K562 (cell line): ENCODE data around the gene FJX1. TPM values are rescaled to one million over a fixed set of nuclear protein-coding genes. Genes with fewer than 3 reads are reported as not detected.
A peak's percentile ranks its signal among the peaks of the same experiment; 100 is the strongest.

Source experiments
- ATF1 ChIP-seq, 2 experiments: fragments of 450-650 bp in 1 of 2; IDR thresholded peaks; 2 replicates each; pipeline ENCODE4 v1.6.1; 2016; ENCODE audit warnings: missing compliant biosample characterization in 1 of 2, missing genetic modification characterization in 1 of 2
- CC2D1A ChIP-seq: fragments of 450-650 bp; IDR thresholded peaks from 2 replicates; pipeline ENCODE4 v1.6.1; 2017; ENCODE audit warnings: mild to moderate bottlenecking
- EGR1 ChIP-seq: fragments of 450-650 bp; conservative IDR thresholded peaks from 2 replicates; pipeline ENCODE4 v1.6.1; 2017; ENCODE audit warnings: mild to moderate bottlenecking
- ETV6 ChIP-seq, 3 experiments: fragments of 150-350 bp in 1 of 3; sonication (generic) in 1 of 3; formaldehyde crosslinking in 1 of 3; IDR thresholded peaks; 2 replicates each; pipeline versions ENCODE4 v1.6.1 to v1.8.0; 2014 to 2022; ENCODE audit warnings: borderline replicate concordance in 2 of 3, low read depth in 2 of 3, antibody characterized with exemption in 1 of 3, low read length in 1 of 3, mild to moderate bottlenecking in 1 of 3, missing genetic modification reagents in 1 of 3
- NR2F6 ChIP-seq: fragments of 450-650 bp; formaldehyde crosslinking; IDR thresholded peaks from 2 replicates; pipeline ENCODE4 v1.4.0; 2020; ENCODE audit warnings: mild to moderate bottlenecking
- TCFL5 ChIP-seq: fragments of 250-450 bp; sonication (Bioruptor Pico); conservative IDR thresholded peaks from 2 replicates; pipeline ENCODE4 v1.6.1; 2021; ENCODE audit warnings: mild to moderate bottlenecking, moderate library complexity, matching md5 sums
- ZNF57 ChIP-seq: fragments of 450-650 bp; formaldehyde crosslinking; IDR thresholded peaks from 2 replicates; pipeline ENCODE4 v1.4.0; 2020; ENCODE audit warnings: mild to moderate bottlenecking, moderate library complexity
- polyA plus RNA-seq, 8 experiments: library from polyadenylated mRNA; depleted of rRNA in 4 of 8; stranded (reverse) in 5 of 8; unstranded in 3 of 8; fragments of >200 nt; fragmentation: Nextera tagmentation in 2 of 8; fragmentation: Illumina TruSeq in 1 of 8; extraction: Ambion mirVana in 2 of 8; extraction: Trizol in 1 of 8; gene quantifications; 2 replicates each; pipeline versions ENCODE4 v1.2.1 to v1.2.3, GENCODE V29; 2011 to 2014; ENCODE audit warnings: inconsistent platforms in 1 of 8, missing spikeins in 1 of 8
- total RNA-seq, 7 experiments: library from RNA; depleted of rRNA in 6 of 7; stranded (reverse); fragments of >200 nt in 6 of 7; fragmentation: Illumina TruSeq in 2 of 7; extraction: Trizol in 2 of 7; gene quantifications; 2 replicates each; pipeline versions ENCODE4 v1.2.1 to v1.2.3, GENCODE V29; 2011 to 2021; ENCODE audit warnings: low replicate concordance in 1 of 7
- TF ChIP-seq, protein P1 (sequence below), 2 experiments: fragments of 450-650 bp in 1 of 2; sonication (generic) in 1 of 2; formaldehyde crosslinking in 1 of 2; IDR thresholded peaks; 2 replicates each; pipeline versions ENCODE4 v1.7.1 to v1.9.0; 2016 to 2022; ENCODE audit warnings: inconsistent platforms in 1 of 2, mild to moderate bottlenecking in 1 of 2, missing genetic modification reagents in 1 of 2
- TF ChIP-seq, protein P2 (sequence below): sonication (generic); formaldehyde crosslinking; IDR thresholded peaks from 2 replicates; pipeline ENCODE4 v1.8.1; 2023; ENCODE audit warnings: mild to moderate bottlenecking, missing genetic modification reagents
- TF ChIP-seq, protein P3 (sequence below): fragments of 250-450 bp; sonication (Bioruptor Pico); IDR thresholded peaks from 2 replicates; pipeline ENCODE4 v1.8.0; 2021; ENCODE audit warnings: moderate library complexity, mild to moderate bottlenecking, inconsistent platforms
- TF ChIP-seq, protein P4 (sequence below): fragments of 450-650 bp; formaldehyde crosslinking; IDR thresholded peaks from 2 replicates; pipeline ENCODE4 v1.4.0; 2020; ENCODE audit warnings: mild to moderate bottlenecking, moderate library complexity

Gene FJX1
- total and polyA plus RNA-seq, 9 of the 15 experiments (the other 6 are each of a cell fraction or from before 2014, with no cell fraction given), result 0.10 to 2.7 (median 0.72) TPM

DNA sequence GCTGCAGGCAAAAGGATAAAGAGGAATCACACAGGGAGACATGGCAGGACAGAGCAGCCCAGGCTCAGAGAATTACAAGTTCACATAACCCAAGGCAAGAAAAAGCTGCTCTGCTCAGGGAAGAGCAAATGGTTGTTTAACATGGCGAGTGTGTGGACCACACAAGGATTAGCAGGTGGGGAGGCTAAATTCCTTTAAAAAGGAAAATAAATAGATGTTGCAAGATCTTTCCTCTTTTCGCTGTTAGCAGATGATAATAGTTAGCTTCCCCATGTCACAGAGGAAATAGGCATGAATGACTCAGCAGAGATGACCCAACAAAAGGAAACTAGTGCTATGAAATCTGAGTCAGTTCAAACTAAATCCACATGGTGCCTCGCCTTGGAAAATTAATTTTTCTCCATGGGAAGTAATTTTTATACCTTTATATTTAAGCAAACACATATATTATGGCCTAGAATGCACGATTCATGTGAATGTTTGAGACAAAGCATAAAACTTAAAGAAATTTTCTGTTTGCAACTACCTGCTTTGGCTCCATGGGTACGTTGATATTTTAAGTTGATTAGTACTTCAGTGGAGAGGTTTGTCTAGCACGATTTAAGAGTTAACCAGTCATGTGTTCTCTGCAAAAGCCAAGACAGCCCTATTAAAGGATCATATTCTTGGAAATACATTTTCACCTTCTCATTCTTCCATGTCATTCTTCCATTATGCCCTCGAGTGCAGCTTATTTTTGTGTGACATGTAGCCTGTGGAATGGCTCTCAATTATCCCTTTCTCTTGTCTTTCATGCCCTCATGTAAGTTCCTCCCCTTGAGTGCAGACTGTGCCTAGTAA is 38.5 kb upstream of the FJX1 start (continued):
- no peak for TF ChIP-seq NR2F6
- no peak for TF ChIP-seq CC2D1A
- TF ChIP-seq, protein P1, sequence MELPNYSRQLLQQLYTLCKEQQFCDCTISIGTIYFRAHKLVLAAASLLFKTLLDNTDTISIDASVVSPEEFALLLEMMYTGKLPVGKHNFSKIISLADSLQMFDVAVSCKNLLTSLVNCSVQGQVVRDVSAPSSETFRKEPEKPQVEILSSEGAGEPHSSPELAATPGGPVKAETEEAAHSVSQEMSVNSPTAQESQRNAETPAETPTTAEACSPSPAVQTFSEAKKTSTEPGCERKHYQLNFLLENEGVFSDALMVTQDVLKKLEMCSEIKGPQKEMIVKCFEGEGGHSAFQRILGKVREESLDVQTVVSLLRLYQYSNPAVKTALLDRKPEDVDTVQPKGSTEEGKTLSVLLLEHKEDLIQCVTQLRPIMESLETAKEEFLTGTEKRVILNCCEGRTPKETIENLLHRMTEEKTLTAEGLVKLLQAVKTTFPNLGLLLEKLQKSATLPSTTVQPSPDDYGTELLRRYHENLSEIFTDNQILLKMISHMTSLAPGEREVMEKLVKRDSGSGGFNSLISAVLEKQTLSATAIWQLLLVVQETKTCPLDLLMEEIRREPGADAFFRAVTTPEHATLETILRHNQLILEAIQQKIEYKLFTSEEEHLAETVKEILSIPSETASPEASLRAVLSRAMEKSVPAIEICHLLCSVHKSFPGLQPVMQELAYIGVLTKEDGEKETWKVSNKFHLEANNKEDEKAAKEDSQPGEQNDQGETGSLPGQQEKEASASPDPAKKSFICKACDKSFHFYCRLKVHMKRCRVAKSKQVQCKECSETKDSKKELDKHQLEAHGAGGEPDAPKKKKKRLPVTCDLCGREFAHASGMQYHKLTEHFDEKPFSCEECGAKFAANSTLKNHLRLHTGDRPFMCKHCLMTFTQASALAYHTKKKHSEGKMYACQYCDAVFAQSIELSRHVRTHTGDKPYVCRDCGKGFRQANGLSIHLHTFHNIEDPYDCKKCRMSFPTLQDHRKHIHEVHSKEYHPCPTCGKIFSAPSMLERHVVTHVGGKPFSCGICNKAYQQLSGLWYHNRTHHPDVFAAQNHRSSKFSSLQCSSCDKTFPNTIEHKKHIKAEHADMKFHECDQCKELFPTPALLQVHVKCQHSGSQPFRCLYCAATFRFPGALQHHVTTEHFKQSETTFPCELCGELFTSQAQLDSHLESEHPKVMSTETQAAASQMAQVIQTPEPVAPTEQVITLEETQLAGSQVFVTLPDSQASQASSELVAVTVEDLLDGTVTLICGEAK (IDR thresholded peaks at IDR 0.05), result no peak
- TF ChIP-seq, protein P1 (CRISPR knock-in tag; IDR thresholded peaks at IDR 0.05), result no peak
- no peak for TF ChIP-seq ATF1 (CRISPR knock-in tag; IDR thresholded peaks at IDR 0.05)
- TF ChIP-seq ATF1 (tag; IDR thresholded peaks at IDR 0.05), result no peak
- TF ChIP-seq, protein P2, sequence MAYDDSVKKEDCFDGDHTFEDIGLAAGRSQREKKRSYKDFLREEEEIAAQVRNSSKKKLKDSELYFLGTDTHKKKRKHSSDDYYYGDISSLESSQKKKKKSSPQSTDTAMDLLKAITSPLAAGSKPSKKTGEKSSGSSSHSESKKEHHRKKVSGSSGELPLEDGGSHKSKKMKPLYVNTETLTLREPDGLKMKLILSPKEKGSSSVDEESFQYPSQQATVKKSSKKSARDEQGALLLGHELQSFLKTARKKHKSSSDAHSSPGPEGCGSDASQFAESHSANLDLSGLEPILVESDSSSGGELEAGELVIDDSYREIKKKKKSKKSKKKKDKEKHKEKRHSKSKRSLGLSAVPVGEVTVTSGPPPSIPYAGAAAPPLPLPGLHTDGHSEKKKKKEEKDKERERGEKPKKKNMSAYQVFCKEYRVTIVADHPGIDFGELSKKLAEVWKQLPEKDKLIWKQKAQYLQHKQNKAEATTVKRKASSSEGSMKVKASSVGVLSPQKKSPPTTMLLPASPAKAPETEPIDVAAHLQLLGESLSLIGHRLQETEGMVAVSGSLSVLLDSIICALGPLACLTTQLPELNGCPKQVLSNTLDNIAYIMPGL (CRISPR knock-in tag), result no peak
- TF ChIP-seq EGR1, result no peak
- TF ChIP-seq, protein P3, sequence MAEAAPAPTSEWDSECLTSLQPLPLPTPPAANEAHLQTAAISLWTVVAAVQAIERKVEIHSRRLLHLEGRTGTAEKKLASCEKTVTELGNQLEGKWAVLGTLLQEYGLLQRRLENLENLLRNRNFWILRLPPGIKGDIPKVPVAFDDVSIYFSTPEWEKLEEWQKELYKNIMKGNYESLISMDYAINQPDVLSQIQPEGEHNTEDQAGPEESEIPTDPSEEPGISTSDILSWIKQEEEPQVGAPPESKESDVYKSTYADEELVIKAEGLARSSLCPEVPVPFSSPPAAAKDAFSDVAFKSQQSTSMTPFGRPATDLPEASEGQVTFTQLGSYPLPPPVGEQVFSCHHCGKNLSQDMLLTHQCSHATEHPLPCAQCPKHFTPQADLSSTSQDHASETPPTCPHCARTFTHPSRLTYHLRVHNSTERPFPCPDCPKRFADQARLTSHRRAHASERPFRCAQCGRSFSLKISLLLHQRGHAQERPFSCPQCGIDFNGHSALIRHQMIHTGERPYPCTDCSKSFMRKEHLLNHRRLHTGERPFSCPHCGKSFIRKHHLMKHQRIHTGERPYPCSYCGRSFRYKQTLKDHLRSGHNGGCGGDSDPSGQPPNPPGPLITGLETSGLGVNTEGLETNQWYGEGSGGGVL, result no peak
- peak in 1 of 2 experiments; percentile 77; a peak in 1 of 4 replicates for TF ChIP-seq ETV6 (IDR thresholded peaks at IDR 0.05; ENCODE audit: borderline replicate concordance in 1 of 2, low read depth in 2 of 2, low read length in 1 of 2)
- TF ChIP-seq ETV6 (CRISPR knock-in tag; IDR thresholded peaks at IDR 0.05; ENCODE audit: borderline replicate concordance), result no peak
- TF ChIP-seq, protein P4, sequence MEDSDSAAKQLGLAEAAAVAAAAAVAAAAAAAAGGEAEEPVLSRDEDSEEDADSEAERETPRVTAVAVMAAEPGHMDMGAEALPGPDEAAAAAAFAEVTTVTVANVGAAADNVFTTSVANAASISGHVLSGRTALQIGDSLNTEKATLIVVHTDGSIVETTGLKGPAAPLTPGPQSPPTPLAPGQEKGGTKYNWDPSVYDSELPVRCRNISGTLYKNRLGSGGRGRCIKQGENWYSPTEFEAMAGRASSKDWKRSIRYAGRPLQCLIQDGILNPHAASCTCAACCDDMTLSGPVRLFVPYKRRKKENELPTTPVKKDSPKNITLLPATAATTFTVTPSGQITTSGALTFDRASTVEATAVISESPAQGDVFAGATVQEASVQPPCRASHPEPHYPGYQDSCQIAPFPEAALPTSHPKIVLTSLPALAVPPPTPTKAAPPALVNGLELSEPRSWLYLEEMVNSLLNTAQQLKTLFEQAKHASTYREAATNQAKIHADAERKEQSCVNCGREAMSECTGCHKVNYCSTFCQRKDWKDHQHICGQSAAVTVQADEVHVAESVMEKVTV, result no peak
- TF ChIP-seq ZNF57 (CRISPR knock-in tag), result no peak
- TF ChIP-seq TCFL5 (CRISPR knock-in tag), result no peak
